Measurements from ENCODE around the gene LRRC36. TPM values are rescaled to one million over a fixed set of nuclear protein-coding genes. Genes with fewer than 3 reads are reported as not detected.

The LRRC36 gene
- total RNA-seq, 1 donor from 2014 or later, result not detected

DNA sequence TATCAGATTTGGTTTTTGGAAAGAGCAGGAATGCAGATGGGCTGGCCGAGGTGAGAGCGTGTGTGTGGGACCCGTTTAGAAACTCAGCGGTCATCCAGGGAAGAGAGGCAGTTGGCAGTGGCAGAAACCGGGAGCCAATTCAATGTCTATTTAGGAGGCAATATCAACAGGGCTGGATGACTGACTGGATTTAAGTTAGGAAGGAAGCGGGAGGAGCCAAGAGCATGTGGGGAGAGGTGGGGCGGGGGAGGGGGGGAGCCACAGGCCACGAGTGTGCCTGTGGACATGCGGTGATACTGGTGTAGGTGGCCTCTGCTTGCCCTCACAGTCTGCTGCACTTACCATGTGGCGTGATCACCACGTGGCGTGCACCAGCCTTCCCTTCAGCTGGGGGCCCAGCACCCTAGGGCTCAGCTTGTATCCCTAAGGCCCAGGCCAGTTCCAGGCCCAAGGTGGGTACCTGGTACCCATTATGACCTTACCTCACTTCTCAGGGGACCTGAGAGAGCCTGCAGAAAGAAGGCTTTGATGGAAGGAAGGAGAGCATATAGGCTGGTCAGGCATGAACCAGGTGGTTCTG is 77.5 kb downstream of the LRRC36 start:
- Histone ChIP-seq H3K36me3 (ENCODE audit: control insufficient read depth, insufficient read depth, low read length) (no peaks in the 10 kb centered on the region), H3K4me3 (ENCODE audit: low read depth, low read length) (no peak overlapping the region), H3K27me3 (ENCODE audit: control insufficient read depth, insufficient read depth, low read length) (no peaks in the 10 kb centered on the region)
- peak; percentile 38 for DNase-seq (ENCODE audit: low read depth)
- FAIRE-seq, result no peak
- TF ChIP-seq, protein P1, sequence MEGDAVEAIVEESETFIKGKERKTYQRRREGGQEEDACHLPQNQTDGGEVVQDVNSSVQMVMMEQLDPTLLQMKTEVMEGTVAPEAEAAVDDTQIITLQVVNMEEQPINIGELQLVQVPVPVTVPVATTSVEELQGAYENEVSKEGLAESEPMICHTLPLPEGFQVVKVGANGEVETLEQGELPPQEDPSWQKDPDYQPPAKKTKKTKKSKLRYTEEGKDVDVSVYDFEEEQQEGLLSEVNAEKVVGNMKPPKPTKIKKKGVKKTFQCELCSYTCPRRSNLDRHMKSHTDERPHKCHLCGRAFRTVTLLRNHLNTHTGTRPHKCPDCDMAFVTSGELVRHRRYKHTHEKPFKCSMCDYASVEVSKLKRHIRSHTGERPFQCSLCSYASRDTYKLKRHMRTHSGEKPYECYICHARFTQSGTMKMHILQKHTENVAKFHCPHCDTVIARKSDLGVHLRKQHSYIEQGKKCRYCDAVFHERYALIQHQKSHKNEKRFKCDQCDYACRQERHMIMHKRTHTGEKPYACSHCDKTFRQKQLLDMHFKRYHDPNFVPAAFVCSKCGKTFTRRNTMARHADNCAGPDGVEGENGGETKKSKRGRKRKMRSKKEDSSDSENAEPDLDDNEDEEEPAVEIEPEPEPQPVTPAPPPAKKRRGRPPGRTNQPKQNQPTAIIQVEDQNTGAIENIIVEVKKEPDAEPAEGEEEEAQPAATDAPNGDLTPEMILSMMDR (IDR thresholded peaks at IDR 0.05; ENCODE audit: insufficient read depth, low read length, severe bottlenecking), result no peak

DNA sequence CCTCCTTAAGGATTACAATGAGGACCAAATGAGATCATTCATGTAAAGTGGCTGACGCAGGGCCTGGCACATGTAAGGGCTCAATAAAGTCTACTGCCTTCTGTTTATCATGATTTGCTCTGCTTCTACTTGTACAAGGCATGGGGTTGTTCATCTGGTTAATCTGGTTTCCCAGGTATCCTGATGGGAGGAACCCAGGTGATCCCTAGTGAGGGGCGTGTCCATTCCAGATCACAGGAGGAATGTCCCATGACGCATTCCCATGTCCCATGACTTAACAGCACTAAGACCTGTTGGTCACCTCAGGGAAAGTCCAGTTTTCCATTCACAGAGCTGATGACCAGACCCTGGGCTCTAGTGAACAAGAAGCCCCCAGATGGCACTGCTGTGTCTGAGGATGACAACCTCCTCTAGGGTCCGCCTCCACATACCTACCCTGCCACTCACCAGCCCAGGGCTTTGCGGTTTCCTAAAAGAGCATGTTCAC is 78.2 kb downstream of the LRRC36 start:
- Histone ChIP-seq H3K4me3 (ENCODE audit: low read depth, low read length) (no peak overlapping the region), H3K27me3 (ENCODE audit: control insufficient read depth, insufficient read depth, low read length) (no peaks in the 10 kb centered on the region), H3K36me3 (ENCODE audit: control insufficient read depth, insufficient read depth, low read length) (no peaks in the 10 kb centered on the region)
- DNase-seq (ENCODE audit: low read depth) (peak; percentile 100), FAIRE-seq (peak; percentile 100)
- TF ChIP-seq, protein P1 (IDR thresholded peaks at IDR 0.05; ENCODE audit: insufficient read depth, low read length, severe bottlenecking), result no peak

DNA sequence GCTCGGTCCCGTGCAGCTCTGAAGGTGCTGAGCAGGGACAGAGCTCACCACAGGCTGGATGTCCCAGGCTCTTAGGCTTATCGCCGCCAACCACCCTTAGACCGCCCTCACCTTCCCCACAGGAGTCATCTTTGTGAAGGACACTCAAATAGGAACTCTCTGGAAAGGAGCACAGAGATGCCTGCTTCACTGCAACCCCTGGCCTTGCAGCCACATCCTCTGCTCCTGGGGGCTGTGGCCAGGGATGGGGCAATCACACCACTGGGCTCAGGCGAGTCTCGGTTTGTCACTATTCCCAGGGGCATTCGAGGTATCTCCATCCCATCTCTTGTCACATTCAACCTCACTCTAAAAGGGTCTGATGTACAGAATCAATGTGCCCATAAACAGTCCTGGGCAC is 78.7 kb downstream of the LRRC36 start:
- DNase-seq (ENCODE audit: low read depth) (no peak), FAIRE-seq (no peak)
- Histone ChIP-seq H3K36me3 (ENCODE audit: control insufficient read depth, insufficient read depth, low read length) (no peaks in the 10 kb centered on the region), H3K4me3 (ENCODE audit: low read depth, low read length) (no peak overlapping the region), H3K27me3 (ENCODE audit: control insufficient read depth, insufficient read depth, low read length) (no peaks in the 10 kb centered on the region)
- TF ChIP-seq, protein P1 (IDR thresholded peaks at IDR 0.05; ENCODE audit: insufficient read depth, low read length, severe bottlenecking), result no peak

DNA sequence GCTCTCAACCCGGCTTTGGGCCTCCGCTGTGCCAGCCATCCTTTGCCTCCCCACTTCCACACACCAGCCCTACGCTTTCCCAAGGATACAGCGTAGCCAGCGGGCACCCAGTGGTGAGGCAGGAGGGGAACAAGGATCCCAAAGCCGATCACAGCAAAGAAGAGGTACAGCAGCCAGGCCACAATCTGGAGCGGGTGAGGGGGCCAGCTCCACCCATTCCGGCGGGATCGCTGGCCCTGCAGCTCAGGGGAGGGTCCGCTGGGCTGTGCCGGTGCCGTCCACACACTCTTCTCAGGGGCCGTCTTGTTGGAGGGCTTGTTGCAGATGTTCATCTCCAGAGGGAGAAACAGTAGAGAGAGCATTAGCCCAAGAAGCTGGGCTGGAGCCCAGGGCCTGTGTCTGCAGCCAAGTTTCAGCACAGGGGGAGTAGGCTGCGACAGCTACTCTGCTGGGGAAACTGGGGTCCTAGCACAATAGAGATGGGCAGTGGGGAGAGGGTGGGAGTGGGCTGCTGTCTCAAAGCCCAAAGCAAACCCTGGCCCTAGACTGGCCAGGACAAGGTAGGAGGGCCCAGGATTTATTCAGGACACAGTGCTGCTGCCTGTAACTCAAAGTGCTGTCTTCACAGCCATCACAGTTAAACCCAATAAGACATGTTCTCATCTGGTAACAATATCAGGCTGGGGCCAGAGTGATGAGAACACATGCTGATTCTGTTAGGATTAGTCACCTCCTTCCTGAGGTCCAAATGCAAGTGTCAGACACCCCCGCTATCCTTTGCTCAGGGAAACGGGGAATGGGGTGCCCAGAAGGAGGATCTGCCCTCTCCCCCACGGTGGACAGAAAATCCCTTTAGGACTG is 79.7 kb downstream of the LRRC36 start:
- H3K36me3 ChIP-seq (ENCODE audit: control insufficient read depth, insufficient read depth, low read length), result no peaks in the 10 kb centered on the region
- peak; percentile 87 for DNase-seq (ENCODE audit: low read depth)
- FAIRE-seq, result no peak
- TF ChIP-seq, protein P1 (IDR thresholded peaks at IDR 0.05; ENCODE audit: insufficient read depth, low read length, severe bottlenecking), result no peak
- H3K4me3 ChIP-seq (ENCODE audit: low read depth, low read length), result no peak overlapping the region
- no peaks in the 10 kb centered on the region for H3K27me3 ChIP-seq (ENCODE audit: control insufficient read depth, insufficient read depth, low read length)

DNA sequence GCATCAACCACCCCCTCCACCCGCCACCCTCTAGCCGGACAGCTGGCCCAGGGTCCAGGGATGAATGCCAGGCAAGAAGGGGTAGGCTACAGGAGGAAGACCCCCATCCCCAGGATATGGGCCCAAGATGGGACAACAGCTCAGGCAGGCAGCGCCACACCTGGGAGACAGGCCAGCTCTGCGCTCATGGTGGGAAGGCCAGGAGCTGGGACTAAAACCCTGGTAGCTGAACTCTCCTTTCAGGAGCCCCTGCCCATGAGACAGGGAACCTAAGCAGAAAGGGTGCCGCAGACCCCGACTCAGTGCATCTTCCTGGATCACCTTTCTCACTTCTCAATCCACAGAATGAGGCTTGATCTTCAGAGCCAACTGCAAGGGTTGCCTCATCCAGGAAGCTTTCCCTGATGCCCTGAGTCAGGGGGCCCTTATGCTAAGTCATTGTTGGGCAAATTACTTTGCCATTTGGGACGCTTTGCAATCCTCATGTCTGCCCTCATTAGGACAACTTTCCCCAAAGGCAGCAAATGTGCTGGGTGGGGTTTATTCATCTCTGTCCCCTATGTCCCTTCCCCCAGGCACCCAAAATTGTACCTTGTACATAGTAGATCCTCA is 80.7 kb downstream of the LRRC36 start:
- FAIRE-seq (no peak), DNase-seq (ENCODE audit: low read depth) (peak; percentile 53)
- Histone ChIP-seq H3K36me3 (ENCODE audit: control insufficient read depth, insufficient read depth, low read length) (no peaks in the 10 kb centered on the region), H3K4me3 (ENCODE audit: low read depth, low read length) (no peak overlapping the region), H3K27me3 (ENCODE audit: control insufficient read depth, insufficient read depth, low read length) (no peaks in the 10 kb centered on the region)
- TF ChIP-seq, protein P1 (IDR thresholded peaks at IDR 0.05; ENCODE audit: insufficient read depth, low read length, severe bottlenecking), result no peak
